ENCODE data around the gene UNC5C.

DNA sequence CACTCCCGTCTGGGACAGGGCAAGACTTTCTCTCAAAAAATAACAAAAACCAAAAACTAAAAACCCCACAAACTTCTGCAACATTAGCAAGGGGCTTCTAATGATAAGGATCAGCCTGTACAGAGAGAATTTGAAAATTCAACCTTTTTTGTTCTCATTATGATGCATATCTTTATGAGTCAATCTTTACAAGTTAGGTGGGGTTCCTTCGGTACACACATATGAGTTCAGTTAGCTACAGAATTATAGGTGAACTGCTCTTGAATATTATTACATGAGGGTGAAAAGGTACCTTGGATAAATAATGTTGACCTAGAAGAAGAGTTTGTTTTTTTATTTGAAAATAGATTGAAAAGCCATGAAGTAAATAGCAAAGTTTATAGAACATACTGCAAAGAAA lies 252.7 kb downstream of the UNC5C start:
- no peak for TF ChIP-seq POLR2A (IDR thresholded peaks at IDR 0.05; ENCODE audit: low read depth, low read length)
- TF ChIP-seq CHD1 (IDR thresholded peaks at IDR 0.05; ENCODE audit: low read depth, low read length): no peak
- TF ChIP-seq, protein P1, sequence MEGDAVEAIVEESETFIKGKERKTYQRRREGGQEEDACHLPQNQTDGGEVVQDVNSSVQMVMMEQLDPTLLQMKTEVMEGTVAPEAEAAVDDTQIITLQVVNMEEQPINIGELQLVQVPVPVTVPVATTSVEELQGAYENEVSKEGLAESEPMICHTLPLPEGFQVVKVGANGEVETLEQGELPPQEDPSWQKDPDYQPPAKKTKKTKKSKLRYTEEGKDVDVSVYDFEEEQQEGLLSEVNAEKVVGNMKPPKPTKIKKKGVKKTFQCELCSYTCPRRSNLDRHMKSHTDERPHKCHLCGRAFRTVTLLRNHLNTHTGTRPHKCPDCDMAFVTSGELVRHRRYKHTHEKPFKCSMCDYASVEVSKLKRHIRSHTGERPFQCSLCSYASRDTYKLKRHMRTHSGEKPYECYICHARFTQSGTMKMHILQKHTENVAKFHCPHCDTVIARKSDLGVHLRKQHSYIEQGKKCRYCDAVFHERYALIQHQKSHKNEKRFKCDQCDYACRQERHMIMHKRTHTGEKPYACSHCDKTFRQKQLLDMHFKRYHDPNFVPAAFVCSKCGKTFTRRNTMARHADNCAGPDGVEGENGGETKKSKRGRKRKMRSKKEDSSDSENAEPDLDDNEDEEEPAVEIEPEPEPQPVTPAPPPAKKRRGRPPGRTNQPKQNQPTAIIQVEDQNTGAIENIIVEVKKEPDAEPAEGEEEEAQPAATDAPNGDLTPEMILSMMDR (conservative IDR thresholded peaks at IDR 0.05; ENCODE audit: low read depth, low read length): no peak
- TF ChIP-seq SMC3 (IDR thresholded peaks at IDR 0.05; ENCODE audit: low read depth, low read length): no peak
- TF ChIP-seq MAZ (IDR thresholded peaks at IDR 0.05; ENCODE audit: borderline replicate concordance, low read depth, low read length): no peak
- no peak for TF ChIP-seq FOS (IDR thresholded peaks at IDR 0.05; ENCODE audit: low read depth, low read length)
- no peak for TF ChIP-seq NFE2L2 (IDR thresholded peaks at IDR 0.05; ENCODE audit: low read depth, low read length)
- TF ChIP-seq, protein P2, sequence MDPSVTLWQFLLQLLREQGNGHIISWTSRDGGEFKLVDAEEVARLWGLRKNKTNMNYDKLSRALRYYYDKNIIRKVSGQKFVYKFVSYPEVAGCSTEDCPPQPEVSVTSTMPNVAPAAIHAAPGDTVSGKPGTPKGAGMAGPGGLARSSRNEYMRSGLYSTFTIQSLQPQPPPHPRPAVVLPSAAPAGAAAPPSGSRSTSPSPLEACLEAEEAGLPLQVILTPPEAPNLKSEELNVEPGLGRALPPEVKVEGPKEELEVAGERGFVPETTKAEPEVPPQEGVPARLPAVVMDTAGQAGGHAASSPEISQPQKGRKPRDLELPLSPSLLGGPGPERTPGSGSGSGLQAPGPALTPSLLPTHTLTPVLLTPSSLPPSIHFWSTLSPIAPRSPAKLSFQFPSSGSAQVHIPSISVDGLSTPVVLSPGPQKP (IDR thresholded peaks at IDR 0.05; ENCODE audit: borderline replicate concordance, low read depth, low read length): no peak
- TF ChIP-seq, protein P3, sequence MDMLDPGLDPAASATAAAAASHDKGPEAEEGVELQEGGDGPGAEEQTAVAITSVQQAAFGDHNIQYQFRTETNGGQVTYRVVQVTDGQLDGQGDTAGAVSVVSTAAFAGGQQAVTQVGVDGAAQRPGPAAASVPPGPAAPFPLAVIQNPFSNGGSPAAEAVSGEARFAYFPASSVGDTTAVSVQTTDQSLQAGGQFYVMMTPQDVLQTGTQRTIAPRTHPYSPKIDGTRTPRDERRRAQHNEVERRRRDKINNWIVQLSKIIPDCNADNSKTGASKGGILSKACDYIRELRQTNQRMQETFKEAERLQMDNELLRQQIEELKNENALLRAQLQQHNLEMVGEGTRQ (IDR thresholded peaks at IDR 0.05; ENCODE audit: low read depth, low read length): no peak
- no peak for TF ChIP-seq RAD21 (IDR thresholded peaks at IDR 0.05; ENCODE audit: low read length)
- no peak for TF ChIP-seq MXI1 (IDR thresholded peaks at IDR 0.05; ENCODE audit: borderline replicate concordance, low read depth, low read length)
